Endothelial cell of umbilical vein (primary cell): ENCODE data around the gene IL4I1. TPM values are rescaled to one million over a fixed set of nuclear protein-coding genes. Genes with fewer than 3 reads are reported as not detected.
A peak's percentile ranks its signal among the peaks of the same experiment; 100 is the strongest.

ENCODE experiments used
- BruUV-seq: library from RNA; stranded (reverse); fragments of 400-500 nt; replicated peaks from 2 replicates; lab custom pipeline; 2021; lab: Mats Ljungman, UMichigan
- CTCF ChIA-PET: fragments of 300-600, 350-600 bp; sonication (Branson Sonifier 250); formaldehyde crosslinking; loops from one replicate; lab custom pipeline; 2021; ENCODE audit warnings: antibody characterized with exemption, inconsistent platforms; lab: Charles Lee
- POLR2A ChIA-PET: fragments of 300-600, 350-600 bp; sonication (Branson Sonifier 250); formaldehyde crosslinking; loops from one replicate; lab custom pipeline; 2021; ENCODE audit warnings: antibody characterized with exemption, inconsistent platforms; lab: Charles Lee
- DNase-seq: peaks from one replicate; pipeline ENCODE4 v3.0.0-alpha.2; 2011; ENCODE audit warnings: low read depth, low spot score
- FAIRE-seq: peaks from 2 replicates; lab custom pipeline; 2011; peaks lifted over from hg19 to GRCh38; lab: Jason Lieb, UNC
- H2AFZ ChIP-seq: 2 replicates; pipeline ENCODE4 v1.6.0; 2012; ENCODE audit warnings: low read depth, low read length, control low read depth, inconsistent platforms
- H3K27ac ChIP-seq: 2 replicates; pipeline ENCODE4 v1.5.1; 2011; ENCODE audit warnings: low read depth, mild to moderate bottlenecking, control low read depth, low read length, moderate library complexity; ENCODE audit not compliant: insufficient read depth
- H3K27me3 ChIP-seq, 2 experiments: 2 replicates each; pipeline versions ENCODE4 v1.6.0 to v1.6.1; 2011; ENCODE audit warnings: low read length in 2 of 2, mixed read lengths in 1 of 2; ENCODE audit not compliant: control insufficient read depth in 2 of 2, insufficient read depth in 2 of 2
- H3K36me3 ChIP-seq, 2 experiments: 2 replicates in 1 of 2; 3 replicates in 1 of 2; pipeline ENCODE4 v1.5.1; 2011; ENCODE audit warnings: low read length in 2 of 2, mild to moderate bottlenecking in 1 of 2, moderate library complexity in 1 of 2; ENCODE audit not compliant: control insufficient read depth in 2 of 2, insufficient read depth in 2 of 2; ENCODE audit errors: extremely low read depth in 1 of 2
- H3K4me1 ChIP-seq: 3 replicates; pipeline ENCODE4 v1.5.1; 2011; ENCODE audit warnings: mild to moderate bottlenecking, low read length; ENCODE audit not compliant: control insufficient read depth, insufficient read depth; ENCODE audit errors: extremely low read depth
- H3K4me2 ChIP-seq: 2 replicates; pipeline ENCODE4 v1.6.1; 2011; ENCODE audit warnings: low read length, control low read depth, mixed read lengths; ENCODE audit not compliant: insufficient read depth
- H3K4me3 ChIP-seq, 3 experiments: fragments of 200-600 bp in 1 of 3; sonication (generic), shearing (Covaris generic) in 1 of 3; replicated peaks in 1 of 3; 2 replicates each; pipeline ENCODE4 v1.5.1; 2011 to 2016; ENCODE audit warnings: control low read depth in 3 of 3, low read length in 3 of 3, mild to moderate bottlenecking in 2 of 3, inconsistent platforms in 1 of 3, low read depth in 1 of 3, moderate library complexity in 1 of 3; ENCODE audit not compliant: insufficient read depth in 1 of 3
- H3K79me2 ChIP-seq: 2 replicates; pipeline ENCODE4 v1.6.0; 2012; ENCODE audit warnings: low read length, inconsistent platforms; ENCODE audit not compliant: control insufficient read depth, insufficient read depth
- H3K9ac ChIP-seq: replicated peaks from 2 replicates; pipeline ENCODE3; 2011; ENCODE audit warnings: low read length, control low read depth; ENCODE audit not compliant: insufficient read depth; ENCODE audit errors: extremely low read depth
- H3K9me1 ChIP-seq: replicated peaks from 3 replicates; pipeline ENCODE4 v1.6.0; 2011; ENCODE audit warnings: mild to moderate bottlenecking, low read length; ENCODE audit not compliant: control insufficient read depth, insufficient read depth; ENCODE audit errors: extremely low read depth
- H3K9me3 ChIP-seq: replicated peaks from 2 replicates; pipeline ENCODE4 v1.5.1; 2012; ENCODE audit warnings: low read length, inconsistent platforms; ENCODE audit not compliant: control insufficient read depth, insufficient read depth
- H4K20me1 ChIP-seq: replicated peaks from 2 replicates; pipeline ENCODE3; 2011; ENCODE audit warnings: mild to moderate bottlenecking, low read length; ENCODE audit not compliant: control insufficient read depth, insufficient read depth; ENCODE audit errors: extremely low read depth
- EZH2 ChIP-seq: IDR thresholded peaks from 2 replicates; pipeline ENCODE4 v1.6.1; 2012; ENCODE audit warnings: borderline replicate concordance, low read depth, mild to moderate bottlenecking, moderate library complexity, low read length, inconsistent platforms; ENCODE audit not compliant: severe bottlenecking
- FOS ChIP-seq: IDR thresholded peaks from 2 replicates; pipeline ENCODE4 v1.6.1; 2011; ENCODE audit warnings: mild to moderate bottlenecking, low read length, moderate library complexity, borderline replicate concordance; ENCODE audit not compliant: insufficient read depth
- POLR2AphosphoS5 ChIP-seq: IDR thresholded peaks from 2 replicates; pipeline ENCODE4 v1.6.1; 2012; ENCODE audit warnings: low read depth, mild to moderate bottlenecking, control low read depth, low read length, moderate library complexity; ENCODE audit not compliant: insufficient read depth
- dilution Hi-C: fragments of 300-500 bp; cut with MboI; formaldehyde crosslinking; loops from one replicate; pipeline ENCODE4 v1.15.0; 2019; ENCODE audit warnings: low sequenced_read_pairs; ENCODE audit not compliant: extremely low pct_ligation_motif_present
- intact Hi-C: fragments of 100-400 bp; cut with micrococcal nuclease; formaldehyde crosslinking; loops from one replicate; pipeline ENCODE4 v1.10.0; 2022
- polyA plus RNA-seq, 4 experiments: library from polyadenylated mRNA; depleted of rRNA in 3 of 4; stranded (reverse) in 3 of 4; unstranded in 1 of 4; fragments of >200 nt; gene quantifications; 2 replicates each; pipeline versions ENCODE4 v1.2.1 to v1.2.3, GENCODE V29; 2011 to 2012; ENCODE audit warnings: missing spikeins in 1 of 4
- total RNA-seq: library from RNA; stranded (reverse); gene quantifications from 2 replicates; pipeline ENCODE4 v1.2.3, GENCODE V29; 2021

The IL4I1 gene
- total and polyA plus RNA-seq, 2 donors (not counting 3 experiments of a cell fraction or from before 2014, with no cell fraction given), result 5.0 to 5.6 TPM

DNA sequence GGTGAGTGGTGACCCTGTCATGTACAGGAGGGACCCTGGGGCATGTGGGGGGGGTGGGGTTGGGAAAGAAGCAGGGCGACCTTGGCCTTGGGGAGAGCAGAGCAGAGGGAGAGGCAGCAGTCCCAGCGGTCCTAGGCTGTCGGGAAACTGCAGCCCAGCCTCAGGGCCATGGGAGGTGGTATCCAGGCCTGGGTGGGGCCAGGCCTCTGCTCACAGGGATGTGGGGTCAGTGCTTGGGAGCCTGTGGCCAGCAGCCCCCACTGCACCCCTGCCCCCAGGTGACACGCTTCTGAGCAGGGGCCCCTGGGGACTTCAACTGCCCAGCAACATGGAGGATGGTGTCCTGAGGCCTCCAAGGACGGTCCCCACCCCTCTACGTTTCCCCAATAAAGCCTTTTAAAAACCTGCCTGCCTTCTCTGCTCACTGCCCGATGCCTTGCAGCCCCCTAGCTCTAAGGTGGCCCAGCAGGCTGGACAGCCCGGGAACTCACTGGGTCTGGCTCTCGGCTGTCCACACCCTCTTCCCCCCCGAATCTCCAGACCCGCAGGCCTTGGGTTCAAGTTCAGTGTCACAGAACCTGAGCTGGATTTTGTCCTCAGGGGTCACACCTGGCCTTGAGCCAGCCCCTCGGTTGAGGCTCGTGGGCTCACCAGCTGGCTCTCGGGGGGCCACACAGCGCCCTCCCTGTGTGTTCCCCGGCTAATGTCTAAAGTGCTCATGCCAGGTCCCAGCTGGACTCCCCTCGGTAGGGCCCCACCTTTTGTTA is 36.2 kb downstream of the IL4I1 start:
- Histone ChIP-seq H3K4me1 (peaks cover 9% of the 10 kb centered on the region), H3K79me2 (peaks cover 15% of the 10 kb centered on the region), H4K20me1 (no peaks in the 10 kb centered on the region), H3K27ac (no peak overlapping the region), H3K36me3 (peaks cover 15 to 60% of the 10 kb centered on the region in 2 experiments), H3K4me2 (no peak overlapping the region), H3K9me1 (no peaks in the 10 kb centered on the region), H3K9me3 (no peaks in the 10 kb centered on the region), H3K4me3 (no peak overlapping the region), H2AFZ (no peak overlapping the region), H3K9ac (no peak overlapping the region), H3K27me3 (no peaks in the 10 kb centered on the region)
- ChIA-PET CTCF (no interaction called here), POLR2A (no interaction called here)
- BruUV-seq, result no TSS peak
- FAIRE-seq (no peak), DNase-seq (no peak)
- TF ChIP-seq FOS (no peak), POLR2AphosphoS5 (peak; percentile 7)
- dilution Hi-C loops (no loop called here), intact Hi-C loops (no loop called here)

DNA sequence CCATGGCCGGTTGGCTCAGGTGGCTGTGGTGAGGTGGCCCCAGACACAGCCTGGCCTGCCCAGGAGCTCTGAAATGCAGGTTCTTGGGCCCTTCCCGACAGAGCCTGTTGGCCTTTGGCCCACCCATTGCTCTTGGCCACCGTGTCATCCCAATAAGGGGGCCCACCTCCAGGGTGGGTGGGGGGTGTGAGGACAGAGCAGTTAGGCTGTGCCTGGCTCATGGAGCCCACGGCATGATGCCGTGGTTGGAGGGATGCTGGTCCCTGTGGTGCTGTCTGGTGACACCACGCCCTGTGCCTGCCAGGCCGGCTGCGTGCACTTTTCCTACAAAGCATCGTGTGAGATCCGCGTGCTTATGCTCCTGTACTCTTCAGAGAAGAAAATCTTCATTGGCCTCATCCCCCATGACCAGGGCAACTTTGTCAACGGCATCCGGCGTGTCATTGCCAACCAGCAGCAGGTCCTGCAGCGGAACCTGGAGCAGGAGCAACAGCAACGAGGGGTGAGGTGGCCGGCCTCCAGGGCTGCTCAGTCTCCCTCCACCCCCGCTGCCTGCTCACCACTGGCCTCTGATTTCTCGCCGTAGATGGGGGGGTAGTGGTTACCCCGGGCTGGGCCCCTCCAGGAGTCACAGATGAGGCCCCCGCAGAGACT is 36.9 kb downstream of the IL4I1 start:
- H3K36me3 ChIP-seq, result peaks cover 15 to 63% of the 10 kb centered on the region in 2 experiments

More for the DNA sequence above, 36.9 kb downstream of the IL4I1 start:
- H3K9ac ChIP-seq, result no peak overlapping the region
- ChIA-PET POLR2A (interaction anchor here (1.3 kb wide), 1 partner anchor 10 kb away, joined by 4 read pairs; no protein-coding TSS in a partner anchor), CTCF (interaction anchor here (0.6 to 1.4 kb wide), 3 partner anchors 10 to 164 kb away, joined by 3 to 5 read pairs (median 3); no protein-coding TSS in a partner anchor)
- H3K27ac ChIP-seq, result peak overlapping the region; percentile 58
- DNase-seq (no peak), FAIRE-seq (no peak)
- intact Hi-C loops (no loop called here), dilution Hi-C loops (no loop called here)
- no peak overlapping the region for H2AFZ ChIP-seq
- peaks cover 9% of the 10 kb centered on the region for H3K4me1 ChIP-seq
- no peaks in the 10 kb centered on the region for H3K9me3 ChIP-seq
- H3K9me1 ChIP-seq, result no peaks in the 10 kb centered on the region
- no peaks in the 10 kb centered on the region for H3K27me3 ChIP-seq
- BruUV-seq, result TSS peak; percentile 29
- H3K79me2 ChIP-seq, result peaks cover 11% of the 10 kb centered on the region
- no peak for TF ChIP-seq EZH2
- H3K4me3 ChIP-seq, result no peak overlapping the region
- no peaks in the 10 kb centered on the region for H4K20me1 ChIP-seq
- no peak overlapping the region for H3K4me2 ChIP-seq
